NK-92 treated with Interleukin-12 subunit alpha and Interleukin-12 subunit beta, amount 100 ng/mL, for 24 hours (cell line): ENCODE measurements around the gene DHRS7B.
"Not testable (repeated sequence)": the region's sequence is repeated elsewhere in the genome, so short reads cannot be mapped to it uniquely, and the experiment has no call there.

ENCODE experiments used
- DNase-seq: peaks from one replicate; lab custom pipeline; 2025; lab: John Stamatoyannopoulos, UW

Gene DHRS7B

DNA sequence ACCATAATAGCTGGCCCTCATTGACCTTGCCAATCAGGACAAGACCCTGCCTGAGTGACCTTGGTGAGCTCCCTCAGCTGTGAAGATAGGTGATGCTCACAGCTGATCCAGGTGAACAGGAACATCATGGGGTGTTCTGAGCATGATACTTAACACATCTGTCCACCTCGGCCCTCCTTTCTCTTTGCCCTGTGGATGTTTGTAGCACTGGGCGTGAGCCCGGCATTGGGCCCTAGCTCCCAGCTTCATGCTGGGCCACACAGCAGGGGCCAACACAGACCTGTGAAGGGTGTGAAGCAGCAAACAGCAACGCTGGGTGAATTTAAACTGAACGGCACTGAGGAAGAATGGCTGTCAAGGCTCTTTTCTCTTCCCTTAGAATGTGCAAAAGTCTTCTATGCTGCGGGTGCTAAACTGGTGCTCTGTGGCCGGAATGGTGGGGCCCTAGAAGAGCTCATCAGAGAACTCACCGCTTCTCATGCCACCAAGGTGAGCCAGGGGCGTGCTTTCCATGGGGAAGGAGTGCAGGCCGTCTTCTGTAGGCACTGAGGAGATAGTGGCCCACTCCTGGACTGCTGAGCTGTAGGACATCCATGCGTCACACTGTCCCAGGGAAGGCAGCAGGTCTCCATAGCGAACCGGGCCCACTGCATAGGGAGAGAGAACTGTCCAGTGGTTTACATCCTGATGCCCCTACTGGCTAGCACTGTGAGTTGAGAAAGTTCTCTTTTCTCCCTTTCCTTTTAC lies 51.3 kb downstream of the DHRS7B start:
- no peak for DNase-seq

DNA sequence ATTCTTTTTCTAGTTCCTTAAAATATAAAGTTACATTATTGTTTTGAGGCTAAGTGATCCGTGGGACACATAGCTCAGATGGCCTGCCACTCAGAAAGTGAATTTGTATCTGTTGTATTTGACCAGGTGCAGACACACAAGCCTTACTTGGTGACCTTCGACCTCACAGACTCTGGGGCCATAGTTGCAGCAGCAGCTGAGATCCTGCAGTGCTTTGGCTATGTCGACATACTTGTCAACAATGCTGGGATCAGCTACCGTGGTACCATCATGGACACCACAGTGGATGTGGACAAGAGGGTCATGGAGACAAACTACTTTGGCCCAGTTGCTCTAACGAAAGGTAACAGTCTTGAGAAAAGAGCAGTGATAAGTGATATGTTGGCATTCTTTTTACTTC lies 56.7 kb downstream of the DHRS7B start:
- DNase-seq = no peak

DNA sequence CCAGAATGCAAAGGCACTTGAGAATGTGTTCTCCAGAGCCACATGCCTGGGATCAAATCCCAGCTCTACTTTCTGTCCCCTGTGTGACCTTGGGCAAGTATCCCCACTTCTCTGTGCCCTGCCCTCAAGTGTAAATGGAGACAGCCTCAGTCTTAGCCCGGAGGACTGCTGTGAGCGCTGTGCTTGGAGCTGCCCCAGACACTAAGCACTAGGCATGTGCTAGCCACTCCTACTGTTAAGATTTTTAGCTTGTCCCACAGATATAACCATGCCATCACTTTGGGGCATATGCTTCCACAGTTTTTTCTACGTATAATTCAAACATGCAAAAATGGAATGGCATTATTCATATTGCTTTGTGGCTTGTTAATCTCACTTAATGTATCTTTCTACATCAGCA lies 57.8 kb downstream of the DHRS7B start:
- no peak for DNase-seq

DNA sequence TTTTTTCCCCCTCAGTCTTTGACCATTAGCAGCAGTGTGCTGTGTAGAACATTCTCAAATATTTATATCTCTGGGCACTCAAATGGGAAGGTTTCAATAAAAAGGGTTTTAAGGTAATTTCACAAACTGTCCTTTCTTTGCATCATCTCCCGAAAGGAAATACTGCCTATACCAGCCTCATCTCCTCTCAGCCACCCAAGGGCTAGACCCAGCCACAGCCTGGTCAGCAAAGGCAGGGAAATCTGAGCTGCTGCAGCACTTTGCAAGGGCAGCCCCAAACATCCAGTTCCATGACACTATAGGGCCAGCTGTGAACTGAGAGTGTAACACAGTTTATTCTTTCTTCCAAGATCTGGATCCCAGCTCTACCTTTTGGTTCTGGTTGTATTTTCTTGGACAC lies 58.3 kb downstream of the DHRS7B start:
- no peak for DNase-seq

GRCh38 chr17:21186399-21187187 lies 59.8 kb downstream of the DHRS7B start:
- DNase-seq = no peak

GRCh38 chr17:21189361-21189760 lies 62.6 kb downstream of the DHRS7B start:
- no peak for DNase-seq

DNA sequence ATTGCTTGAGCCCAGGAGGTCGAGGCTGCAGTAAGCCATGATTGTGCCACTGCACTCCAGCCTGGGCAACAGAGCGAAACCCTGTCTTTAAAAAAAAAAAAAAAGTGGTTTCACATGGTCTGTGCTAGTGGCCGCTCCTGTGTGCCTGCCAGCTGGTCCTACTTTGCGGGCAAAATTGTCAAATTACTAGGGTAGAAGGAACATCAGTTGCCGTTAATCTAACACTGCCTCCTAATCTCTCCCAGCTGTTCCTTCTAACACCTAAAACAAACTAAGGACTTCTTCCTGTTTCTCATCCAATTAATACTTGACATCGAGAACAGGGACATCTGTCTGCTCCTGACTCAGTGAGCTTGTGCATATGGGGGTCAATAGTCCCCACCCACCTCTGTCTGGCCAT lies 63.3 kb downstream of the DHRS7B start:
- no peak for DNase-seq

DNA sequence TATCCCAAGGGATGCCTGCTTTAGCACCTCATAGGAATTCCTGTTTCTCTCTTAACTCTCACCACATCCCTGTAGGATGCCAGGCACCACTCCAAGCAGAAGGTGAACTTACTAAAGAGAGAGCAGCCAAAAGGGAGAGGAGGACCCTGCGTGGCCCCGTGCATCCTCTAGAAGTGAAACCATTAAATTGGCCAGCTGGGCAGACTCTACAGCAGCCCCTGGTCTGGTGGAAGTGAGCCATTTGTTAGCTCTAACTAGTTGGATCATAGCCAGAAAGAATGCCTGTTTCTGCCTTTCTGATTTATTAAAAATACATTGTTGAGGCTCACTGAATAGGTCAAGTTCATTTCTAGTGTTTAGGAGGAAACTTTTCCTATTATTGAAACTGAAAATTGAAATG lies 64.9 kb downstream of the DHRS7B start:
- no peak for DNase-seq

DNA sequence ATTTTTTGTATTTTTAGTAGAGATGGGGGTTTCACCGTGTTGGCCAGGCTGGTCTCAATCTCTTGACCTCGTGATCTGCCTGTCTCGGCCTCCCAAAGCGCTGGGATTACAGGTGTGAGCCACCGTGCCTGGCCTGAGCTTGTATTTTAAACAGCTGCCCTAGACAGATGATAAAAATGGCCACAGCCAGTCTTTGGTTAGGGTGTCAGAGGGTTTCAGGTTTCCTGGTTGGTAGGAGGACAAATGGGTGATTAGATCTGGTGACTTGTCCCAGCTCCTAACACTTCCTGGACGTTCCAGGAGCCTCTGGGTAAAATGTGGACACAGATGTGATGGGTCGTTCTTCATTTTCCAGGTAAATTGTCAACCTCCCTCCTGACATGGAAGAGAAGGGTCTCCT lies 65.7 kb downstream of the DHRS7B start:
- DNase-seq = not testable (repeated sequence)

DNA sequence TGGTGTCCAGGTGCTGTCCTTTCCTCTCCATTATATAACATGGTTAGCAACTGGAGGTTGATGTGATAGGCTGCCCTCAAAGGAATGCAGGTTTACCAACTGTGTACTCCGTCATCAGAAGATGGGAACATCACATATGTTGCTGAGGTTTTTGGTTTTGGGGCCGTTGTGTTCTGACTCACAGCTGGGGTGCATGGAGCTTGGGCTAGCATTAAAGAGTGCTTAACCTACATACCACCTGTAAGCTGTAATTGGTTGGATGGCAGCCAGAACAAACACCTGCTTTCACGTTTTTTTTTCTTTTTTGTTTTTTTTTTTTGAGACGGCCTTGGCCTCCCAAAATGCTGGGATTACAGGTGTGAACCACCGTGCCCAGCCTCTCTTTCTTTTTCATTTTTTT lies 66.3 kb downstream of the DHRS7B start:
- no peak for DNase-seq

GRCh38 chr17:21194226-21194625 lies 67.5 kb downstream of the DHRS7B start:
- DNase-seq = no peak

DNA sequence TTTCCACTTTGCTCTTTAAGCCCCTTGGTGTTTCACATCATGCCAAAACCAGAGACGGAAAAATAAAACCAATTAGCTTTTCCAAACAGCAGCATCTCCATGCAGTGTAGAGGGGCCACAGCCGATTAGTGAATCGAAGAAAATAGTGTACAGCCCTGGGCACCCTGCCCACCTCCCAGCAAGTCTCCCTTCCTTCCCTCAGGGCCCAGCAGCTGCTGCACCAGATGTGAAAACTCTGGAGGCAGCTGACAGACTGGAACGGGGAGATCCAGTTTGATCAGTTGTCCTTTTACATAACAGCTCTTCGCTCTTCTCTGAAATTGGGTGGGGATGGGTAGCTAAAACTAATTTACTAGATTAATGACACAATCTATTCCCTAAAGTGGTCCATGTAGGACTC lies 67.9 kb downstream of the DHRS7B start:
- DNase-seq = no peak

- DNase-seq = no peak
These were observed 69.4 kb downstream of the DHRS7B start for GRCh38 chr17:21196126-21196525.

GRCh38 chr17:21198411-21198810 lies 71.6 kb downstream of the DHRS7B start:
- DNase-seq = no peak

GRCh38 chr17:21199311-21199710 lies 72.5 kb downstream of the DHRS7B start:
- no peak for DNase-seq

GRCh38 chr17:21199856-21200255 lies 73.1 kb downstream of the DHRS7B start:
- no peak for DNase-seq

DNA sequence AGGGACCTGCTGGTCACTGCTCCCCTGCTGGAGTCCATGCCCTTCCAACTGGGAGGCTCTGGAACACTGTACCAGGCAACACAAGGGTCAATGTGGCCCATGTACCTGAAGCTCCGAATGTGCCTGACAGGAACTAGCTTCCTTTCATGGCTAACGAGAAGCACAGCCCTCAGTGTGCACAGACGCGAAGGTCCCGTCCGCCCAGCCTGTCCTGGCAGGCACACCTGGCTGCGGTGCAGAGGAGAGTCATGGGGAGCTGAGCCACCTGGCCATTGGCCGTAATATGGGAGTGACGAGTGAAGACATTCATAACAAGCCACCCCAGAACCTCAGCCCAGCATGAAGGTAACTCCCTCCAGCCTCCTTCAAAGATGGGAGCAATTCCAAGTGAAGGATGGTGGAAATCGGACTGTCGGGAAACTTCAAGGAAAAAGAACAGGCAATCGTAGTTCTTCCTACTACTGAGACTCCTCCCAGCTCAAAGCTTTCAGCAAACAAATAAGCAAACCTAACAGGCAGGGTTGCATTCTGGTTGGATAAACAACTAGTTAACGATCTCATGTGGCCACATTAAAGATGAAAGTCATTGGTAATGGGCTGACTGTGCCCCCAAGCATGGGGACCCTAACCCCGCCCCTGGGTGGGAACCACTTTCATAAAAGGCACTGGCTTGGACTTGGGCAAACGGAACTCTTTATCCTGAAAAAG lies 74.0 kb downstream of the DHRS7B start:
- DNase-seq = no peak

DNA sequence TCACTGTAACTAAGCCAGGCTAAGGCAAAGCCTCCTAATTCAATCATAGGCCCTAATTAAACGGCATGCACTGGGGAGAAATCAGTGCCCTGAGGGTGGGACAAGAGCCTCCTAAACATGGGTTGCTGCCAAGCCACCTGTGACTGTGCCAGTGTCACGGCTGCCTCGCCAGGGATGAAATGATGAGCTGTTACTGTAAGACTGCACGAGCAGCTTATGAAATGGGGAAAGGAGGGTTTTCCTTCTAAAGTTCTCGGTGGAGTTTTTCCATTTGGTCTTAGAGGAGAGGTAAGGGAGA lies 74.5 kb downstream of the DHRS7B start:
- no peak for DNase-seq

- no peak for DNase-seq
These were observed 75.1 kb downstream of the DHRS7B start for GRCh38 chr17:21201874-21202273.

DNA sequence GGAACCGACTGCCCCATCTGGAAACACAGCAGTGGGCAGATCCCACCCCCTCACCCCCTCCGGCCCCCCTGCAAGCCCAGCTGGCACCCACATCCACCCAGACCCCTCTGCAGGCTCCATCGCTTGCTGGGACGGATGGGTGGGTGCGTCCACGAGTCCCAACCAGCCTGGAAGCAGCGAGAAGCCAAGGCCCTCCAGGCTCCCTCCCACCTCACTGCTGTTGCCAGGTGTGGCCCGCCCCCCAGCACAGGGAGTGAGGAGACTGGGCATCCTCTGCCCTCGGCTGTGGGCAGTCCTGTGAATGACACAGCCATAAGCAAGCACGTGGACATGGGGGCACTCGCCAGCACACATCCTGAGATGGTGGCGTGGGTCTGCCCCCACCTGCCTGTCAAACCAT lies 75.7 kb downstream of the DHRS7B start:
- no peak for DNase-seq

- DNase-seq = no peak
These were observed 78.2 kb downstream of the DHRS7B start for GRCh38 chr17:21204935-21205334.

DNA sequence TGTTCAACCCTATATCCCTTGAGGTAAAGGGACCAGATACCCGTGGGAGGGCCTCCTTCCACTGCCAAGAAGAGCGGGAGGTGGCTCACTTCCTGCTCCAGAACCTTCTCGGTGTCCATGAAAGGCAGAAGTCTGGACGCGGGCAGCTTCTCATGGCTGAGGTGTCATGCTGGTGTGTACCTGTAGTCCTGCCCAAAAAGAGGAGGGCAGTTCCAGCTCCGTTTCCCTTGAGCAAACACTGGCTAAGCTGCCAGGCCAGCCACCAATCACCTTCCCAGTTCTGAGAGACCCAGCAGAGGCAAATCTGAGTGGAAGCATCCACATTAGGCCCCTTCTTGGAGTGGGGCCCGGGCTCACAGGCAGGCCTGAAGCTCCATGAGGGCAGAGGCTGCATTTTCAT lies 81.6 kb downstream of the DHRS7B start:
- no peak for DNase-seq

GRCh38 chr17:21209511-21210175 lies 82.9 kb downstream of the DHRS7B start:
- no peak for DNase-seq
